Skeletal muscle tissue (tissue), 4 donors: ENCODE measurements around the gene C19orf67. TPM values are rescaled to one million over a fixed set of nuclear protein-coding genes. Genes with fewer than 3 reads are reported as not detected.

Experiments
- H3K27ac ChIP-seq: one replicate; pipeline ENCODE4 v1.7.0; 2013; ENCODE audit warnings: mild to moderate bottlenecking, low read depth, low read length, inconsistent platforms
- H3K27me3 ChIP-seq, 3 donors: one replicate each; pipeline ENCODE4 v1.7.0; 2013; ENCODE audit warnings: low read length in 3 of 3; ENCODE audit not compliant: control insufficient read depth in 3 of 3, insufficient read depth in 3 of 3
- H3K36me3 ChIP-seq, 3 donors: one replicate each; pipeline ENCODE4 v1.7.0; 2013; ENCODE audit warnings: low read length in 3 of 3; ENCODE audit not compliant: control insufficient read depth in 3 of 3, insufficient read depth in 3 of 3
- H3K4me1 ChIP-seq, 3 donors: one replicate each; pipeline ENCODE4 v1.7.0; 2013; ENCODE audit warnings: low read length in 3 of 3, mild to moderate bottlenecking in 3 of 3; ENCODE audit not compliant: control insufficient read depth in 3 of 3, insufficient read depth in 3 of 3
- H3K4me3 ChIP-seq, 3 donors: one replicate each; pipeline ENCODE4 v1.7.0; 2013; ENCODE audit warnings: low read length in 3 of 3
- H3K9ac ChIP-seq, 3 donors: one replicate each; pipeline ENCODE4 v1.7.0; 2013; ENCODE audit warnings: low read length in 3 of 3, mild to moderate bottlenecking in 3 of 3, moderate library complexity in 2 of 3, low read depth in 1 of 3
- H3K9me3 ChIP-seq, 3 donors: one replicate each; pipeline ENCODE4 v1.7.0; 2013; ENCODE audit warnings: low read length in 3 of 3; ENCODE audit not compliant: control insufficient read depth in 3 of 3
- total RNA-seq: library from RNA; depleted of rRNA; stranded (reverse); fragments of >200 nt; gene quantifications from one replicate; pipeline ENCODE4 v1.2.3, GENCODE V29; 2014
- donor health status: Osteomylitis.

C19orf67 gene
- total RNA-seq, 1 donor from 2014 or later: not detected

- Histone ChIP-seq H3K9ac (no peak overlapping the region), H3K27me3 (no peaks in the 10 kb centered on the region), H3K4me3 (no peak overlapping the region), H3K36me3 (no peaks in the 10 kb centered on the region), H3K27ac (no peak overlapping the region), H3K9me3 (no peaks in the 10 kb centered on the region), H3K4me1 (peaks cover 5 to 12% (median 6%) of the 10 kb centered on the region in 3 donors)
Measured at GRCh38 chr19:14033946-14034345, 51.6 kb downstream of the C19orf67 start.

- H3K27ac ChIP-seq: peak within 1 kb of the TSS; percentile 25
- H3K9ac ChIP-seq: peak within 1 kb of the TSS; percentile 70 to 80 (median 76)
Measured at GRCh38 chr19:14031719-14032480, 53.7 kb downstream of the C19orf67 start, which contains the start of gene IL27RA. Gene IL27RA (plus strand): TSS chr19:14031762. CDS start chr19:14031873, 111 bp downstream.

More at GRCh38 chr19:14031719-14032480, 53.7 kb downstream of the C19orf67 start, which contains the start of gene IL27RA:
- Histone ChIP-seq H3K4me1 (peaks cover 5 to 12% (median 6%) of the 10 kb centered on the region in 3 donors), H3K9me3 (no peaks in the 10 kb centered on the region), H3K4me3 (peak within 1 kb of the TSS; percentile 68 to 79 (median 74)), H3K27me3 (no peaks in the 10 kb centered on the region), H3K36me3 (no peaks in the 10 kb centered on the region)

Other genes with a start within 250 kb of the C19orf67 start
- gene NANOS3, start 208.6 kb downstream of the C19orf67 start, total RNA-seq: not detected
- gene BRME1, start 179.7 kb downstream of the C19orf67 start, total RNA-seq: 1.6 TPM
- 2.1 TPM for gene CC2D1A, start 179.6 kb downstream of the C19orf67 start, total RNA-seq
- not detected for gene PODNL1, start 147.4 kb downstream of the C19orf67 start, total RNA-seq
- gene DCAF15, start 133.3 kb downstream of the C19orf67 start, total RNA-seq: 6.3 TPM
- gene RFX1, start 79.5 kb downstream of the C19orf67 start, total RNA-seq: 4.7 TPM
- gene RLN3, start 57.6 kb downstream of the C19orf67 start, total RNA-seq: not detected
- gene IL27RA, start 54.0 kb downstream of the C19orf67 start, total RNA-seq: 2.6 TPM
- gene PALM3, start 23.7 kb downstream of the C19orf67 start, total RNA-seq: not detected
- gene MISP3, start 13.0 kb downstream of the C19orf67 start, total RNA-seq: not detected
- gene SAMD1, start 5.0 kb upstream of the C19orf67 start, total RNA-seq: 12.5 TPM
- gene PRKACA, start 32.0 kb upstream of the C19orf67 start, total RNA-seq: 137 TPM
- gene ASF1B, start 50.8 kb upstream of the C19orf67 start, total RNA-seq: 3.7 TPM
- gene ADGRL1, start 120.4 kb upstream of the C19orf67 start, total RNA-seq: 12.0 TPM